HG02678 (cell line): ENCODE measurements around the gene CPXM2.

Source experiments
- ATAC-seq: cut with Tn5 transposase; IDR thresholded peaks from one replicate; pipeline ENCODE4 v1.9.1; 2021; ENCODE audit warnings: mild to moderate bottlenecking, moderate library complexity; ENCODE audit not compliant: unreplicated experiment

Gene CPXM2

GRCh38 chr10:123878666-123879303 lies 12.8 kb downstream of the CPXM2 start:
- ATAC-seq = no peak

GRCh38 chr10:123870260-123870659 lies 21.3 kb downstream of the CPXM2 start:
- no peak for ATAC-seq

DNA sequence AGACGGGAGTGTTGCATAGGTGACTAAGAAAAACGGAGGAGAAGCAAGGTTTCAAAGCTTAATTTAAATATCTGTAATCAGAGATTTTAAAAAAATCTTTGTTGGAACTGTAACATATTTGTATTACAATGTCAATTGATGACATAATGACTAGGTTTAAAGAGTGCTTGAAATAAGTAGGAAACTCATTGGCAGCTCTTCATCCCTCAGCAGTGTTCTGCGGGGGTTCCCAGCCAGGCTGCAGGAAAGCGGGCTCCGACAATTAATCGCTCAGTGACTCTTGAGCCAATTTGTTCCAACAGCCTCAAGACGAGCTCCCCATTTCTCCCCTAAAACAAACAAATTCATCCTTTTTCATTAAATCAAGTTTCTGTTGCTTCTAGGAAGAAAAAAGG lies 22.6 kb downstream of the CPXM2 start:
- ATAC-seq = no peak

- ATAC-seq = no peak
These were observed 23.3 kb downstream of the CPXM2 start for GRCh38 chr10:123868038-123869019.

DNA sequence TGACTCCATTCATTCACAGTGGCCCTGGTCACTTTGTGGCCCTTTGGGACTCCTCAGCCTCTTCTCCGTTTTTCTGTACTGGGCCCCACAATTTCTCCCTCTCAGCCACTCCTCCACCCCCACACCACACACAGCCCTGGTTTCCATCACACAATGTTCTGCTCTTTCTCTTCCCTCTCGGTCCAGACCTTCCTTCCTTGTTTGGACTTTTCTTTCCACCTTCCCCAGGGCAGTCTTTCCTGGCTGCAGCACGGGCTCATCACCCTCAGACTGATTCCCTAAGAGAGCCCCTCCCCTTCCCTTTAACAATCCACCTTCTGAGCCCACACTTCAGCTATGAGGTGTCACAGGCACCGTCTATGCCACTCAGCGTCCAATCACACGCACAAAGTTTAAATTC lies 25.7 kb downstream of the CPXM2 start:
- ATAC-seq = no peak

- no peak for ATAC-seq
These were observed 26.3 kb downstream of the CPXM2 start for GRCh38 chr10:123865350-123865749.

DNA sequence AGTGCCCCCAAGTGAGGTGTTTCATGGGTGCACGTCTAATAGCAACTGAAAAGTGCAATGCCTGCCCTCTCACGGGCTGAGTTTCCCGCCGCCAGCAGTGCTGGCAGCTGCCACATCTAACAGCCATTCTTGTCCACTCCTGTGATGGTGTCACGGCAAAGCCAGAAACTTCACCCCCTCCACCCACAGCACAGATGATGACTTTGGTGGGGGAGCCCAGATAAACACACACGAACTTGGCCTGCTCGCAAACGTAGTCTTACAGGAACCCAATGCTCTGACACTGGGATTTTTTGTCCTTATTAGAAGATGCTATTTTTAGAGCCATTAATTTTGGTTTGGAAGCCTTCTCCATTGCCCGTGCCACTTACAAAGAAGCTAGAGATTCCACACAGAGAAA lies 26.7 kb downstream of the CPXM2 start:
- ATAC-seq = no peak

GRCh38 chr10:123863721-123864482 lies 27.7 kb downstream of the CPXM2 start:
- ATAC-seq = no peak

DNA sequence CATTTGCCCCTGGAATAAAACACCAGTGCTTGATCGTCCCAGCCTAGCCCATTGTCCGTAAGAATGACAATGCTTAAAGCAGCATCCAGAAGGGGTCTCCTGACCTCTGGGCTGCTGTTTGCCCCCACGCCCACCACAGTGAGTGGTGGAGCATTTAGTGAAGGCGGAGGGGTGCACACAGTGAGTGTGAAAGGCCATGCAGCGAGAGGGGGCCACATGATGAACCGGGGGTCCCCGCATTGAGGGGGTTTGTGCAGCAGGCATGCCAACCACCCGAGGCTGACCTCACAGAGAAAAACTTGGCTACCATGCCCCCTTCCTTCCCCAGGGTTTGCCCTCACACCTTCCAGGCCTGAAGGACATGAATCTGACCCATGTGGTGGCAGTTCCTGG lies 28.4 kb downstream of the CPXM2 start:
- no peak for ATAC-seq

- no peak for ATAC-seq
These were observed 29.0 kb downstream of the CPXM2 start for GRCh38 chr10:123862421-123863182.

GRCh38 chr10:123860856-123861255 lies 30.8 kb downstream of the CPXM2 start:
- no peak for ATAC-seq

DNA sequence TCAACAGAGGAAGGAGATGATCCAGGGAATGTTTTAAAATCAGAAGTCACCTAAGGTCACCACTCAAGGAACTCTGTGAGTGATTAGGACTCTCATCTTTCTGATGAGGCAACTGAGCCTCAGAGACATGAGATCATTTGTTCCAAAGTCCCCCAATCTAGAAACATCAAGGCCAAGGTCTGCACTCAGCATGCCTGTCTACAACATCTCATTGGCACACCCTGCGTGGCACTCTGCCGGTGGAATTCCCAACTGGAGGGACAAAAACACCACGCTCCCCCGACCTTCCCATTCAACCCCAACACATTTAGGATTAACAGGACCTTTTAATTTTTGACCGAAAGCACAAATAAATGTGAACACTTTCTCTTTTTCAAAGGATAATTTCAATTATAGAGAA lies 31.4 kb downstream of the CPXM2 start:
- ATAC-seq = no peak

DNA sequence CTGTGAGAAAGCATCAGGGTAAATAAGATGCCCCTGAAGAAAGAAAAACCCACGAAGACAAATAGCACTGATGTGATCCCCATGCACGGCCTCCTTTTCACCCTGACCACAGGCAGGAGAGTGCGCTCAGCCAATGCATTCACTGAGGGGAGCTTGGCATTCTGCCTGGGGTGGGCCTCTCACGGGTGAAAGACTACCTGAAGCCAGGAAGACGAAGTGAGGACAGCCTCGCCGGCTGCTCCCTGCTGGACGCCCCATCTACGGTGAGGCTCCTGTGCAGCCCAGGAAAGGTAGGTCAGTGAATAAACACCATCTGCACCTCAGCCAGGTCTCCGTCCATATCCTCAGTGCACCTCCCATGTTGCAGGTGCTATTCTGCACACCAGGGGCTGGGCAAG lies 32.0 kb downstream of the CPXM2 start:
- no peak for ATAC-seq

GRCh38 chr10:123858907-123859652 lies 32.5 kb downstream of the CPXM2 start:
- ATAC-seq = no peak

DNA sequence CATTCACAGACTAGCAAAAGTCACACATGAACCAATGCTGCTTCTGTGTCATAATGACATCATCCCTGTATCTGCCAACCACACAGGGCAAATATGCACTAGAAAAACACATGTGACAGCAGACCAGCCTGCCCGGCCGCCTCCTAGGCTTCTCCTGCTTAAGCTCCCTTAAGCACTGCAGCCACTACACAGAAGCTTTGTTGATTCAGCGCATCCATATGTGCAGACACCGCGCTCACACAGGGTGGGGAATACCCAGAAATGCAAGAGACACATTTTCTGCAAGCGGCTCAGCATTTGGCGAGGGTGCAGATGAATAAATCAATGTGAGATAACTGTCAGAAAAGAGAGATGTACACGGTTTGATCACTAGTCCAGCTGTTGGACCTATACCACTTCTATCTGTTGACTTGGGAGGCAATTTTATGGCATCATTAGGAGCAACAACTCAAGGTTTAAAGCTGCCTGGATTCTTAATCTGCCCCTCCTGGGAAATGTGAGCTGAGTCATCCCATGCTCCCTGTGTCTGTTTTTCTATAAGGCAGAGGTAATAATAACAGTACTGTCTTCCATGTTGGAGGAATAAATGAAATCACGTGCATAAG lies 33.4 kb downstream of the CPXM2 start:
- ATAC-seq = no peak

DNA sequence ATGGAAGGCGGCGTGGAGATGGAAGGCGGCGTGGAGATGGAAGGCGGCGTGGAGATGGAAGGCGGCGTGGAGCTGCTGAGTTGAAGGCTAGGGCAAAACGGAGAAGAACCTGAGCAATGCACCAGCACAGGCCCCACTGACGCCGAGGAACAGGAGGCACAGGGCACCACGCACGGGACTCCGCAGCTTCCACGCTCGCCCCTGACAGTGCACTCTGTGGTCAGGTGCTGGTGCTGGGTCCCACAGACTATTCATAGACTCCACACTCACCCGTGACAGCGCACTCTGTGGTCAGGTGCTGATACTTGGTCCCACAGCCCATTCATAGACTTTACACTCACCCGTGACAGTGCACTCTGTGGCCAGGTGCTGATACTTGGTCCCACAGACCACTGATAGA lies 34.0 kb downstream of the CPXM2 start:
- ATAC-seq = no peak

DNA sequence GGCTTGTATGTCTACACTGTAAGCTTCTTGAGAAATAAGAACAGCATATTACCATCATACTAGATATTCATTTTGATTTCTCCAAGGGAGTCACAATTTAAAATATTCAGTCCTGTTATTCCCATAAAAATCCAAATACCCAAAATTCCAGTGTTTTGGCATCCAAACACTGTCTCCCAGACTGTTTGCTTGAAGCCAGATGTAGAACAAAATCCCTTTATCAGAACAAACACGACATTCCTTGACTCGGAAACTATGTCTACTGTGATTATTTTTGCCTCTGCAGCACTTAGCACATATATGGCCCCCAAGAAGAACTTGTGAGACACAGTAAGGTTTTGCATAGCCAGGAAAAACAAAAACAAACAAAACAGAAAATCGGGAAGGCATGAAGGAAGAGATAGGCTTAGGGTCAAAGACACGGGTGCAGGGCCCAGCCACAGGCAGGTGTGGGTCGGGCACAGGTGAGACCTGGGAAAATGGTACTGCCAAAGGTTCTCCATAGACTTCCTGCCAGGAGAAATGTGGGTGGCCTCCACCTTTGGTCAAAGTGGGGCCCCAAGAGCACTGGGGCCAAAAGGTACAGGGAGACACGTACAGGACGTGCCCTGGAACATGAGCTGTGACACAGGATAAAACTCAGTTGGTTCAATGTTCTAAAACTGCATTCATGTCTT lies 36.5 kb downstream of the CPXM2 start:
- ATAC-seq = no peak

- no peak for ATAC-seq
These were observed 37.1 kb downstream of the CPXM2 start for GRCh38 chr10:123854498-123854897.

- no peak for ATAC-seq
These were observed 37.6 kb downstream of the CPXM2 start for GRCh38 chr10:123854003-123854402.
